Subcutaneous abdominal adipose tissue (tissue), 5 donors: Measurements from ENCODE around the gene NRCAM.

Experiments used
- H3K27ac ChIP-seq: one replicate; pipeline ENCODE4 v1.7.0; 2013; ENCODE audit warnings: low read depth, mild to moderate bottlenecking, inconsistent platforms, low read length, moderate library complexity
- H3K27me3 ChIP-seq, 5 donors: one replicate each; pipeline ENCODE4 v1.7.0; 2013; ENCODE audit warnings: low read length in 5 of 5, inconsistent platforms in 1 of 5; ENCODE audit not compliant: control insufficient read depth in 5 of 5, insufficient read depth in 4 of 5
- H3K36me3 ChIP-seq, 5 donors: one replicate each; pipeline ENCODE4 v1.7.0; 2013; ENCODE audit warnings: low read length in 5 of 5; ENCODE audit not compliant: control insufficient read depth in 5 of 5, insufficient read depth in 5 of 5
- H3K4me1 ChIP-seq, 5 donors: one replicate each; pipeline ENCODE4 v1.7.0; 2013; ENCODE audit warnings: low read length in 5 of 5, mild to moderate bottlenecking in 3 of 5, moderate library complexity in 1 of 5; ENCODE audit not compliant: control insufficient read depth in 5 of 5, insufficient read depth in 5 of 5
- H3K4me3 ChIP-seq, 5 donors: one replicate each; pipeline ENCODE4 v1.7.0; 2013; ENCODE audit warnings: low read length in 5 of 5, low read depth in 1 of 5
- H3K9ac ChIP-seq, 5 donors: one replicate each; pipeline ENCODE4 v1.7.0; 2013; ENCODE audit warnings: low read length in 5 of 5, mild to moderate bottlenecking in 4 of 5, moderate library complexity in 3 of 5
- H3K9me3 ChIP-seq, 5 donors: one replicate each; pipeline ENCODE4 v1.7.0; 2013; ENCODE audit warnings: low read length in 5 of 5; ENCODE audit not compliant: control insufficient read depth in 5 of 5
- donor health status: healthy.
- donor health status: healthy.
- donor health status: healthy.
- donor health status: healthy.
- donor health status: healthy.

Gene NRCAM

DNA sequence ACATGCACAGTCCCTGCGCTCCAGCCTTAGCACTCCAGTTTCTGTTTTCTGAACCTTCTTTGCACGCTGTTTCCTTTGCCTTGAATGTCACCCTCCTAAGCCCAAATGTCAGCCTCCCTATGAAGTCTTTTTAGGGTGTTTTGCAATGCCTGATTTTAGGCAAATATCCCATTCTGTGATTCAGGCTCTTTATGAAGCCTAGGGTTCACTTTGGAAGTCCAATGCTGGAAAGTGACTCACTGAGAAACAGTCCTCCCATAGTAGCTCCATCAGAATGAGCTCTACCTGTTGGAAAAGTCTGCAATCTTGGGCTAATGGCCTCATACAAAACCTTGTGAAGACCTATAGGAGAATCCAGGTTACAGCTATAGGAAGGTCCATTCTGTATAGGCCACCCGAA is 331.4 kb downstream of the NRCAM start:
- H3K27me3 ChIP-seq: no peaks in the 10 kb centered on the region
- no peak overlapping the region for H3K4me3 ChIP-seq
- H3K4me1 ChIP-seq: peaks cover 0 to 12% (median 3%) of the 10 kb centered on the region in 5 donors
- no peaks in the 10 kb centered on the region for H3K9me3 ChIP-seq
- no peak overlapping the region for H3K27ac ChIP-seq
- H3K9ac ChIP-seq: no peak overlapping the region
- H3K36me3 ChIP-seq: no peaks in the 10 kb centered on the region

DNA sequence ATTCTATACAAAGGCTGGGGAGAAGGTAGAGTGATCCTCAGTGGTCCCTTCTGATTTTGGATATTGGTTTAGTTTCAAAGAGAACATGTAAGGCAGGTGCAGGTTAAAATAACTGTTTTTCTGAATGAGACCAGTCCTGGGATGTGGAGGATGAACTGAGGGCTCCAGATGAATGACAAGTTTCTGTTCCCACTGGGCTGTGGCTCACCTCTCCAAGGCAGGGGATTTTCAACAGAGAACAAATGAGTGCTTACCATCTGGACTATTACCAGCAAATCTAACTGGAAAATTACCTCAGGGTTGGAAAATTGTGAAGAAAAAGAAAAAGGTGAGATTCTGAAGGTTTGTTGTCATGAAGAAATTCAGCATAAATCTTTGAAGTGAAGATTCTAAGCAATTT is 334.1 kb downstream of the NRCAM start:
- Histone ChIP-seq H3K27me3 (no peaks in the 10 kb centered on the region), H3K4me1 (peaks cover 0 to 7% (median 0%) of the 10 kb centered on the region in 5 donors), H3K27ac (no peak overlapping the region), H3K9me3 (no peaks in the 10 kb centered on the region), H3K4me3 (no peak overlapping the region), H3K36me3 (no peaks in the 10 kb centered on the region), H3K9ac (no peak overlapping the region)

DNA sequence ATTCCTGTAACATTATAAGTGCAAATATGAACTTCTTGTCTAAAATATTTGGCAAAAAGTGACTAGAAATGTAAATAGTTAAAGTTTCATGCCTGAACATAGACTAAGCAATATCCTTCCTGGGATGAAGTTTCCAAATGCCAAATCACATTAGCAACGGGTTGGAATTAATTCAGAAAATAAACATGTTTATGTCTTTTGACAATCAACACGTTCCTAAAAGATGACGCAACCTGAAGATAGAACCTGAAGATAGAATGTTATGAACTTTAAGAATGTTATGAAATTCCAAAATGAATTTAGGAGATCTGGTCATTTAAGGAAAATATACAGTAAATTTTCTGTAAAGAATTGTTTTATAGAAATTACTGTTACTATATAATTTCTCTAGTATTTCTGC is 335.3 kb downstream of the NRCAM start:
- no peaks in the 10 kb centered on the region for H3K9me3 ChIP-seq
- H3K9ac ChIP-seq: no peak overlapping the region
- H3K27me3 ChIP-seq: no peaks in the 10 kb centered on the region
- H3K27ac ChIP-seq: no peak overlapping the region
- peaks cover 0 to 7% (median 0%) of the 10 kb centered on the region in 5 donors for H3K4me1 ChIP-seq
- H3K4me3 ChIP-seq: no peak overlapping the region
- H3K36me3 ChIP-seq: no peaks in the 10 kb centered on the region

DNA sequence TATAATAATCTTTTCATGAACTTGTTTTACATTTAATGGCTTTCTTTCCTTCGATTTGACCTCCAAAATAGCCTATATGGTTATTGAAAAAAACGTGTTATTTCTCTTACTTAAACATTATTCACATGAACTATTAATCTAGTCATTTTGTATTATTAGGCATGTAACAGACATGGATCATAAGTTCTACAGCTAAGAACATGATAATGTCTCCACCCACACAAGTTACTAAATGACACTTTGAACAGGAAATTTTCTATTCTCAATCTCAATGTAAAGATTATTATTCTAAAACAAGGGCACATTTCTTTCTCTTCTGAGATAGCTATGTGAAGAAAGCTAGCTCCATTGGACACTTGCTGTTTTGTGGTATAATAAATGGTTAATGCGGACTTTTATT is 336.0 kb downstream of the NRCAM start:
- Histone ChIP-seq H3K27ac (no peak overlapping the region), H3K36me3 (no peaks in the 10 kb centered on the region), H3K27me3 (no peaks in the 10 kb centered on the region), H3K9ac (no peak overlapping the region), H3K4me1 (peaks cover 0 to 7% (median 0%) of the 10 kb centered on the region in 5 donors), H3K4me3 (no peak overlapping the region), H3K9me3 (no peaks in the 10 kb centered on the region)

DNA sequence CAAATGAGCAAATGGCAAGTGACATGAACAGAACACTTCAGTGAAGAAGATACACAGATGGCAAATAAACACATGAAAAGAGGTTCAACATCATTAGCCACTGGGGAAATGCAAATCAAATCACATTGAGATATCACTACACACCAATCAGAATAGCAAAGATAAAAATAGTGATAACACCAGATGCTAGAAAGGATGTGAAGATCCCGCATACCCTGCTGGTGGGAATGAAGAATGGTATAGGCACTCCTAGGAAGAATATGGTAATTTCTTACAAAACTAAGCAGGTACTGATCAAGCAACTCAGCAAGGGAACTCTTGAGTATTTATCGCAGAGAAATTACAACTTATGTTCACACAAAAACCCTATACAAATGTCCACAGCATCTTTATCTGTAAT is 337.3 kb downstream of the NRCAM start:
- Histone ChIP-seq H3K4me1 (peaks cover 0 to 13% (median 0%) of the 10 kb centered on the region in 5 donors), H3K9me3 (no peaks in the 10 kb centered on the region), H3K27me3 (no peaks in the 10 kb centered on the region), H3K36me3 (no peaks in the 10 kb centered on the region), H3K9ac (no peak overlapping the region), H3K4me3 (no peak overlapping the region), H3K27ac (no peak overlapping the region)

DNA sequence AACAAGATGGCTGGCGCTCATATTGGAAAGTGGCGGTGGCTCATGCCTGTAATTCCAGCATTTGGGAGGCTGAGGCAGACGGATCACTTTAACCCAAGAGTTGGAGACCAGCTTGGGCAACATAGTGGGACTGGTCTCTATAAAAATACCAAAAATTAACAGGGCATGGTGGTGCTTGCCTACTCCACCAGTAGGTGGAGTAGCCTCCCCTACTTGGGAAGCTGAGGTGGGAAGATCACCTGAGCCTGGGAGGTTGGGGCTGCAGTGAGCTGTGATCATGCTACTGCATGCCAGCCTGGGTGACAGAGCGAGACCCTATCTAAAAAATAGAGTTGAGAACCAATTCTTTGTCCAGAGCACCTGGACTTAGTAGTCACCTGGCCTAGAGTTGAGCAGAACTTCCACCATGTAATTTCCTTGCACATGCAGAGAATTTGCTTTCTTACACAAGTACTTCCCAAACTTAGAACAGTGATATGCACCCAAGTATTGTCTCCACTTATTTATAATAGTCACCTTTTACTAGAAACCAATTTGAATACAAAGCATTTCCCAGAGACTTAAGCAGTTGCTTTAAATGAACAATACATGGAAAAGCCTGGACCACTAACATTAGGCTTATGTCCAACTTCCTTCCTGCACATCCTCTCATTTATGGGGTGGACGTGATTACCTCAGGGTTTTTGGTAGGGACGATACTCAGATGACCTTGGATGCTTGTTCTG is 342.0 kb downstream of the NRCAM start:
- Histone ChIP-seq H3K9me3 (no peaks in the 10 kb centered on the region), H3K9ac (peak overlapping the region in 1 of 5 donors; percentile 39), H3K36me3 (no peaks in the 10 kb centered on the region), H3K4me1 (peaks cover 3 to 22% (median 18%) of the 10 kb centered on the region in 5 donors), H3K27me3 (no peaks in the 10 kb centered on the region), H3K4me3 (no peak overlapping the region), H3K27ac (peak overlapping the region; percentile 51)

DNA sequence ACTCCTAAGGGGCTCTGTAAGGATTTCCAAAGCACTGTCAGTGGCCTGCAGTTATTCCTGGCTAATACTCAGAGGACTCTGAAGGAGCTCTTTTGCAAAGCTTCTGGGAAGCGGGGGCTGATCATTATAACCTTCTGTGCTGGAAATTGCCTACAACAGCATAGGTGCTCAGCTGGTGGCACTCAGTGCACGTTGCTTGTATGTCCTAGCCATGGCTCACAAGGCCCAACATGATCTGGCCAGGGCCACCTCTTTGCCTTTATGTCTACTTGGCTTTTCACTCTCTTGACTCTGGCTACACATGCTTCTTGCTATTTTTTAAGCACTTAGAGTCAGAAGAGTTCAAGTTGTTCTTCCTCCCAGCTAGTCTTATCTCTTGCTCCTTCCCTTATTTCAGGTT is 343.6 kb downstream of the NRCAM start:
- H3K9me3 ChIP-seq: no peaks in the 10 kb centered on the region
- peaks cover 3 to 28% (median 21%) of the 10 kb centered on the region in 5 donors for H3K4me1 ChIP-seq
- H3K36me3 ChIP-seq: no peaks in the 10 kb centered on the region
- no peak overlapping the region for H3K4me3 ChIP-seq
- H3K27ac ChIP-seq: peak overlapping the region; percentile 51
- H3K9ac ChIP-seq: no peak overlapping the region
- H3K27me3 ChIP-seq: no peaks in the 10 kb centered on the region

DNA sequence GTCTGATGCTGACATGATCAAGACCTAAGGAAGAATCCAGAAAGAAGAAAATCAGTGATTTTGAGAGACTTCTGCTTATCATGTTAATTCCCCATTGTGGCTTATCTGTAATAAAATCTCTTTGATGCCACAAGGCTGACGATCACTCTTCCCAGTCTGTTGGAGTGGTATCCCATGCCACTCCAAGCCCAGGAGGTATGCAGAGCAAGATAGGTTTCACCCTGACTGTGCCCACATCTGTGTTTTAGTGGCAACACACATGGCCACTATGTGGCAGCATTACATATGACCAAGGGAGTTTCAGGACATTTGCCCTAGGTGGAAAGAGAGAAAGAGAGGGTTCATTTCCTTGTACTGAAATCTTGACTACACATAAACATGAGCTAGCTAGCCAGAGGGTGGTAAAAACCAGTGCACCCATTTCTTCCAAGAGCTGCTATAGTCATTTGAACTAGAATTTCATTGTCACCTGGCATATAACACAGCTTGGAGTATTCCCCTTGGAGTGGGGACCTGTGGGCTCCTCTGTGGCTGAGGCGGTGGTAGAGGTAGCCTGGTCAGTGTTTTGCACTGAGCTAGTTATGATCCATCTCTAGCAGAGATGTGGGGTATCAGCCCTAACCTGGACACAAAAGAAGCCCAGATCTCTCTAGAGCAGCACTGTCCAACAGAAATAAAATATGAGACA is 346.9 kb downstream of the NRCAM start:
- Histone ChIP-seq H3K9me3 (no peaks in the 10 kb centered on the region), H3K36me3 (no peaks in the 10 kb centered on the region), H3K27me3 (no peaks in the 10 kb centered on the region), H3K27ac (no peak overlapping the region), H3K4me3 (no peak overlapping the region), H3K4me1 (peaks cover 7 to 38% (median 26%) of the 10 kb centered on the region in 5 donors), H3K9ac (no peak overlapping the region)

DNA sequence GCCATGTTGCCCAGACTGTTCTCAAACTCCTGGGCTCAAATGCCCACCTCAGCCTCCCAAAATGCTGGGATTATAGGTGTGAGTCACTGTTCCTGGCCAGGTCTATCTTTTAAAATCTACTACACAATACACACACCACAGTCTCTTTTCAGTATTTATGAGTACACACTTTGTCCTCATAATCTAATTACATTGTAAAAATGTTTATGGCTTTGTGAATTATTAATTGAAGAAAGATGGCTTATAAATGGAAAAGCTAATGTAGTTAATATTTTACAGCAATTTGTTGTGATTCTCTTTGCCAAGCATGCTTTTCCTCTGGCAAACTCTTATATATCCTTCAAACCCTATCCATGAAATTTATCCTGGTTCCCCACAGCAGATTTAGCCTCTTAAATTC is 348.1 kb downstream of the NRCAM start:
- Histone ChIP-seq H3K27ac (peak overlapping the region; percentile 20), H3K9me3 (no peaks in the 10 kb centered on the region), H3K4me3 (no peak overlapping the region), H3K36me3 (no peaks in the 10 kb centered on the region), H3K4me1 (peaks cover 7 to 39% (median 21%) of the 10 kb centered on the region in 5 donors), H3K9ac (no peak overlapping the region), H3K27me3 (no peaks in the 10 kb centered on the region)

DNA sequence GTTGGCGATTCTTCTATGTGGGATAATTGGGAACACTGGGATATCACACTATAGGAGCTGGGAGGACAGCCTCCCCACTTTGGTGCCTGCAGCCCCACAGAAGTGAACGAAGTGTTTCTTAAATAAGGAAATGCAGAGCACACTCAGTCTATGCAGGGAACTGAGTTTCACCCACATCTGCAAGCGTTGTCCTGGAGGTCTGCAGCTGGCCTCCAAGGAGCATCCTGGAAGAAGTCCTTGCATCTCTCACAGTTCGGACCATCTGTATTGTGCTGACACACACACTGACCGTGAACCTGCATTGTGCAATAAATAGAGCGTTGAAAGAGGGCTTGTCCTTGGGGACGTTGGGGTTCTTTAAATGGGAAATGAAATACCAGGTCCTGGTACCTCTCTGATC is 351.9 kb downstream of the NRCAM start:
- Histone ChIP-seq H3K27ac (no peak overlapping the region), H3K9ac (no peak overlapping the region), H3K4me1 (peaks cover 4 to 22% (median 8%) of the 10 kb centered on the region in 5 donors), H3K36me3 (no peaks in the 10 kb centered on the region), H3K27me3 (no peaks in the 10 kb centered on the region), H3K9me3 (no peaks in the 10 kb centered on the region), H3K4me3 (no peak overlapping the region)
